CD14-positive monocyte (primary cell): ENCODE data around the gene SLC30A10. TPM values are rescaled to one million over a fixed set of nuclear protein-coding genes. Genes with fewer than 3 reads are reported as not detected.

ENCODE experiments used
- DNase-seq, 3 donors: peaks; one replicate each; pipeline ENCODE4 v3.0.0-alpha.2; 2011 to 2022
- H2AFZ ChIP-seq: 2 replicates; pipeline ENCODE4 v1.6.0; 2012; ENCODE audit warnings: mild to moderate bottlenecking, low read depth, low read length, inconsistent platforms; ENCODE audit not compliant: insufficient read depth, poor library complexity, severe bottlenecking
- H3K27ac ChIP-seq, 2 donors: 1 replicate in 1 of 2; 2 replicates in 1 of 2; pipeline ENCODE4 v1.5.1; 2012 to 2013; ENCODE audit warnings: low read length in 2 of 2, control low read depth in 1 of 2, inconsistent platforms in 1 of 2, low read depth in 1 of 2, mild to moderate bottlenecking in 1 of 2
- H3K27me3 ChIP-seq, 2 donors: one replicate each; pipeline versions ENCODE4 v1.6.0 to v1.6.1; 2011 to 2013; ENCODE audit warnings: low read length in 2 of 2; ENCODE audit not compliant: control insufficient read depth in 2 of 2, insufficient read depth in 2 of 2
- H3K36me3 ChIP-seq, 2 donors: replicated peaks in 1 of 2; 1 replicate in 1 of 2; 2 replicates in 1 of 2; pipeline versions ENCODE4 v1.5.1 to v1.6.1; 2012 to 2013; ENCODE audit warnings: low read length in 2 of 2, control low read depth in 1 of 2, inconsistent platforms in 1 of 2, mild to moderate bottlenecking in 1 of 2; ENCODE audit not compliant: insufficient read depth in 2 of 2, control insufficient read depth in 1 of 2
- H3K4me1 ChIP-seq, 2 donors: 1 replicate in 1 of 2; 2 replicates in 1 of 2; pipeline versions ENCODE4 v1.5.1 to v1.6.1; 2012 to 2013; ENCODE audit warnings: low read length in 2 of 2, control low read depth in 1 of 2, inconsistent platforms in 1 of 2, mild to moderate bottlenecking in 1 of 2, moderate library complexity in 1 of 2; ENCODE audit not compliant: insufficient read depth in 2 of 2, control insufficient read depth in 1 of 2
- H3K4me2 ChIP-seq: replicated peaks from 2 replicates; pipeline ENCODE3; 2012; ENCODE audit warnings: low read length, moderate library complexity, mild to moderate bottlenecking; ENCODE audit not compliant: poor library complexity, severe bottlenecking; ENCODE audit errors: extremely low read depth
- H3K4me3 ChIP-seq, 3 experiments: fragments of 200-600 bp in 1 of 3; sonication (generic) in 1 of 3; replicated peaks in 1 of 3; 1 replicate in 2 of 3; 2 replicates in 1 of 3; pipeline ENCODE4 v1.5.1; 2011 to 2013; ENCODE audit warnings: low read length in 3 of 3, mild to moderate bottlenecking in 3 of 3, control low read depth in 2 of 3, low read depth in 2 of 3, inconsistent platforms in 1 of 3, moderate library complexity in 1 of 3
- H3K79me2 ChIP-seq: 2 replicates; pipeline ENCODE4 v1.6.0; 2012; ENCODE audit warnings: mild to moderate bottlenecking, control low read depth, inconsistent platforms, low read length, moderate library complexity; ENCODE audit not compliant: insufficient read depth
- H3K9ac ChIP-seq: 2 replicates; pipeline ENCODE4 v1.6.0; 2017; ENCODE audit warnings: low read length, mild to moderate bottlenecking; ENCODE audit not compliant: insufficient read depth, poor library complexity, severe bottlenecking
- H3K9me3 ChIP-seq, 2 donors: replicated peaks in 1 of 2; 1 replicate in 1 of 2; 2 replicates in 1 of 2; pipeline versions ENCODE4 v1.5.1 to v1.6.1; 2012 to 2013; ENCODE audit warnings: low read length in 2 of 2, control low read depth in 1 of 2; ENCODE audit not compliant: control insufficient read depth in 1 of 2, insufficient read depth in 1 of 2
- H4K20me1 ChIP-seq: 2 replicates; pipeline ENCODE4 v1.6.0; 2012; ENCODE audit warnings: mild to moderate bottlenecking, low read length, control low read depth, moderate library complexity; ENCODE audit not compliant: insufficient read depth
- H3K27ac Mint-ChIP-seq, 7 donors: one replicate each; pipeline ENCODE4 v1.8.0; 2020; ENCODE audit warnings: mild to moderate bottlenecking in 7 of 7, mixed read lengths in 7 of 7, moderate library complexity in 6 of 7, inconsistent platforms in 2 of 7
- H3K27me3 Mint-ChIP-seq, 3 donors: one replicate each; pipeline ENCODE4 v1.8.0; 2021 to 2022; ENCODE audit warnings: low read depth in 3 of 3, mild to moderate bottlenecking in 3 of 3, mixed read lengths in 3 of 3, moderate library complexity in 3 of 3, inconsistent platforms in 1 of 3
- H3K36me3 Mint-ChIP-seq, 2 donors: one replicate each; pipeline ENCODE4 v1.8.0; 2020; ENCODE audit warnings: mixed read lengths in 2 of 2, inconsistent platforms in 1 of 2, mild to moderate bottlenecking in 1 of 2
- H3K4me1 Mint-ChIP-seq: one replicate; pipeline ENCODE4 v1.8.0; 2020; ENCODE audit warnings: mild to moderate bottlenecking, mixed read lengths
- H3K4me3 Mint-ChIP-seq, 2 donors: one replicate each; pipeline ENCODE4 v1.8.0; 2020; ENCODE audit warnings: mild to moderate bottlenecking in 2 of 2, mixed read lengths in 2 of 2, moderate library complexity in 1 of 2
- H3K9me3 Mint-ChIP-seq, 7 donors: one replicate each; pipeline ENCODE4 v1.8.0; 2020 to 2022; ENCODE audit warnings: mixed read lengths in 7 of 7, mild to moderate bottlenecking in 6 of 7, moderate library complexity in 6 of 7, inconsistent platforms in 2 of 7
- CTCF ChIP-seq: fragments of 200-600 bp; IDR thresholded peaks from one replicate; pipeline ENCODE4 v1.8.0; 2022; ENCODE audit warnings: antibody characterized with exemption, mild to moderate bottlenecking
- WGBS: methylation state at CpG from one replicate; pipeline ENCODE4 v1.1.5; 2013; ENCODE audit warnings: missing lambda C conversion rate; ENCODE audit not compliant: insufficient coverage; 5-methylcytosine and 5-hydroxymethylcytosine counted together
- intact Hi-C, 2 donors: fragments of 100-400 bp; cut with micrococcal nuclease; formaldehyde crosslinking; loops; one replicate each; pipeline versions ENCODE4 v1.15.0 to v1.15.1; 2023
- polyA plus RNA-seq, 3 donors: library from polyadenylated mRNA; depleted of rRNA in 1 of 3; unstranded in 2 of 3; stranded (reverse) in 1 of 3; fragments of 300-500 nt in 2 of 3; fragments of >200 nt in 1 of 3; fragmentation: Illumina TruSeq in 2 of 3; gene quantifications; 1 replicate in 2 of 3; 2 replicates in 1 of 3; pipeline ENCODE4 v1.2.3, GENCODE V29; 2012 to 2021

Gene SLC30A10
- polyA plus RNA-seq, 3 donors = not detected

- Mint-ChIP-seq H3K27me3 (peaks cover 1 to 4% (median 1%) of the 10 kb centered on the region in 3 donors), H3K4me3 (no peak overlapping the region), H3K4me1 (no peaks in the 10 kb centered on the region), H3K27ac (no peak overlapping the region), H3K36me3 (no peaks in the 10 kb centered on the region), H3K9me3 (peaks cover 0 to 2% (median 0%) of the 10 kb centered on the region in 7 donors)
- Histone ChIP-seq H3K27ac (no peak overlapping the region), H4K20me1 (no peaks in the 10 kb centered on the region), H3K36me3 (no peaks in the 10 kb centered on the region), H2AFZ (no peak overlapping the region), H3K27me3 (no peaks in the 10 kb centered on the region), H3K79me2 (no peaks in the 10 kb centered on the region), H3K4me1 (no peaks in the 10 kb centered on the region), H3K9ac (no peak overlapping the region), H3K4me3 (no peak overlapping the region), H3K9me3 (no peaks in the 10 kb centered on the region), H3K4me2 (no peak overlapping the region)
- WGBS = 100% methylated on average over 2 of the region's 3 CpGs
- DNase-seq = no peak
- no peak for TF ChIP-seq CTCF
- intact Hi-C loops = no loop called here
These were observed 33.3 kb upstream of the SLC30A10 start for GRCh38 chr1:219961684-219962083.

- Mint-ChIP-seq H3K4me1 (no peaks in the 10 kb centered on the region), H3K9me3 (peaks cover 0 to 2% (median 0%) of the 10 kb centered on the region in 7 donors), H3K27ac (peak overlapping the region in 1 of 7 donors; percentile 59), H3K36me3 (no peaks in the 10 kb centered on the region), H3K27me3 (peaks cover 3 to 6% (median 6%) of the 10 kb centered on the region in 3 donors), H3K4me3 (no peak overlapping the region)
- H4K20me1 ChIP-seq = no peaks in the 10 kb centered on the region
- H3K9me3 ChIP-seq = no peaks in the 10 kb centered on the region
- peaks cover 0 to 4% of the 10 kb centered on the region in 2 donors for H3K27me3 ChIP-seq
- H3K27ac ChIP-seq = no peak overlapping the region
- no peaks in the 10 kb centered on the region for H3K4me1 ChIP-seq
- H3K4me3 ChIP-seq = no peak overlapping the region
- H3K4me2 ChIP-seq = no peak overlapping the region
- no peak overlapping the region for H3K9ac ChIP-seq
- H3K79me2 ChIP-seq = no peaks in the 10 kb centered on the region
- DNase-seq = no peak
- TF ChIP-seq CTCF = no peak
- no CpG with 5 or more reads among the region's 3 CpGs for WGBS
- no peaks in the 10 kb centered on the region for H3K36me3 ChIP-seq
- H2AFZ ChIP-seq = no peak overlapping the region
- intact Hi-C loops = no loop called here
These were observed 31.3 kb upstream of the SLC30A10 start for GRCh38 chr1:219959540-219960203.
